Stimulated activated CD8-positive, alpha-beta memory T cell treated with anti-CD3 and anti-CD28 coated beads, Interleukin-4, amount 100 ng/mL, for 24 hours (primary cell): ENCODE results near the gene ARHGEF26.

Source experiments
- DNase-seq: peaks from one replicate; pipeline ENCODE4 v3.0.0-alpha.2; 2020; ENCODE audit warnings: low read depth

ARHGEF26 gene

DNA sequence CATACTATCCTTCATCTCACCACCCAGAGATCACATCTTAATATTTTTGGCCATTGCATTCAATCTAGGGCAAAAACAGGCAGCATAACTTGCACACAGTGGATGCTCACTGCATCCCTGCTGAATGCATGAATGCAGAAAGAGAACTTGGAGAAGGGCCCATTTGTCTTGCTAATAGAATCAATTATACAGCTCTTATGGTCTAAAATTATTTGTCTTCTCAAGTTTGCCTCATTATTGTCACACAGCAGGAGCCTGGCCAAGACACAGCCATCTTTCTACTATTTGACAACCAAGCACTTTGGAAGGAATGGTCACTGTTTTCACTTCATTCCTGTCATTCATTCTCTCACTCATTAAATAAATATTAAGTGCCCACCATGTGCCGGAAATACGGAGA, 1.2 kb upstream of the ARHGEF26 start:
- no peak for DNase-seq

DNA sequence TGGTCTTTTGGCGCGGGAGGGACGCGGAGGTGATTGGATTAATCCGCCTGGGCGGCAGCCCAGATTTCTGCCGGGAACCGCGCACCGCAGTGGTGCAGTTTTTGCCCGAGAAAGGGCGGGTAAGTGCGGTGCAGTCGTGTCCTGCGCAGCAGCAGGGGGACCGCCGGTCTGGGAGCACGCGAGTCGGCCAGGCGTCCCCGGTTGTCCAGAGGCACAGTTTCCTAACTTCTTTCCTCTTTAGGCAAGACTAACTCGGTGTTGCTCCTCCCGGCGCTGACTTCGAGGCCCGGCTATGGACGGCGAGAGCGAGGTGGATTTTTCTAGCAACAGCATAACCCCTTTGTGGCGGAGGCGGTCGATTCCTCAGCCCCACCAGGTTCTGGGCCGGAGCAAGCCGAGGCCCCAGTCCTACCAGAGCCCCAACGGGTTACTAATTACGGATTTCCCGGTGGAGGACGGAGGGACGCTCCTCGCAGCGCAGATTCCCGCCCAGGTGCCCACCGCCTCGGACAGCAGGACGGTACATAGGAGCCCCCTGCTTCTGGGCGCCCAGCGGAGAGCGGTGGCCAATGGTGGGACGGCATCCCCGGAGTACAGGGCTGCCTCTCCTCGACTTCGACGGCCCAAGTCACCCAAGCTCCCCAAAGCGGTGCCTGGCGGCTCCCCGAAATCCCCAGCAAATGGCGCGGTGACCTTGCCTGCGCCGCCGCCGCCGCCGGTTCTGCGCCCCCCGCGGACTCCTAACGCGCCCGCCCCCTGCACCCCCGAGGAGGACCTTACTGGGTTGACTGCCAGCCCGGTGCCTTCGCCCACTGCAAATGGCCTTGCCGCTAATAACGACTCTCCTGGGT, 736 bp downstream of the ARHGEF26 start:
- DNase-seq = no peak

DNA sequence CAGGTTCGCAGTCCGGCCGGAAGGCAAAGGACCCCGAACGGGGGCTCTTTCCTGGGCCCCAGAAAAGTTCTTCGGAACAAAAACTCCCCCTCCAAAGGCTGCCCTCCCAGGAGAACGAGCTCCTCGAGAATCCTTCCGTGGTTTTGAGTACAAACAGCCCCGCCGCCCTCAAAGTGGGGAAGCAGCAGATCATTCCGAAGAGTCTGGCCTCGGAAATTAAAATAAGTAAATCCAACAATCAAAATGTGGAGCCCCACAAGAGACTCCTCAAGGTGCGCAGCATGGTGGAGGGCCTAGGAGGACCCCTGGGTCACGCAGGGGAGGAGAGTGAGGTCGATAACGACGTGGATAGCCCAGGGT, 1.3 kb downstream of the ARHGEF26 start:
- no peak for DNase-seq

DNA sequence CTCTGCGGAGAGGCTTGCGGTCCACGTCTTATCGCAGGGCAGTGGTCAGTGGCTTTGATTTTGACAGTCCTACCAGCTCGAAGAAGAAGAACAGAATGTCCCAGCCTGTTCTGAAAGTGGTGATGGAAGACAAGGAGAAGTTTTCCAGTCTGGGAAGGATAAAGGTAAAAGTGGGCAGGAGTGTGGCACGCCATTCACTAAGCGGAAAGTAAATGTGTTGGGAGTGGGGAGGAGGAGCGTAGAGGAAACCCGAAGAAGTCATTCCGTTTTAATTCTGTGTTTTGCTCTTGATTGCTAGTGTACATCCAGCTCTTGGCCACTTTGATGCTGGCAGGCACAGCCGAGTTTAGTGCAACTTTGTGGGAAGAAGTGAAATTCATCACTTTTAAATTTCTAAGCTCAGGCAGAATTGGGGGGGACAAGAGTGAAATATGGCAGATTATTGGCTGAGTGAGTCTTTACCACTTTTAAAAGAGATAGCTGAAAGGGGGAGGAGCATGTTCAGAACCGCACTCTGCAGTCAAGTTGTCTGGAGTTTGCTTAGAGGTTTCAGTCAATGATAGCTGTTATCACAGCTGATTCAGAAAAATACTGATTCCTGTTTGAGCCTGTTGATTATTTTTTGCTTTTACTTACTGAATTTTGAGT, 1.8 kb downstream of the ARHGEF26 start:
- no peak for DNase-seq

DNA sequence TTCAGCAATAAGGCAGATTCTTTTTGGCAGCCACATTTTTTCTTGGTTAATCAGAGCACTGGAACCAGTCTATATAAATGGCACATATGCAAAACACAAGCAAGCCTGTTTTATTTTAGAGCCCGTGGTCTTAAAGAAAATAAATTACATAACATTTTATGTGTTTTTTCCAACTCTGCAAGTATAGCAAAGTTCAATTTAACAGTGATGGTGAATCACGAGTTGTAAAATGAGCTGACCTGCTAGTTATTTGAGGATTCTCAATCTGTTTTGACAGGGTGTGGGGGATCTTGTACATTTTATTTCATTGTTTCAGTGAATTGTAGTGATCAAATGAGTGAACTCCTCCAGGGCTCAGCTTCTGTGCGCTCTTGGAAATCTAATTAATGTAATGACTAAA, 2.7 kb downstream of the ARHGEF26 start:
- no peak for DNase-seq

DNA sequence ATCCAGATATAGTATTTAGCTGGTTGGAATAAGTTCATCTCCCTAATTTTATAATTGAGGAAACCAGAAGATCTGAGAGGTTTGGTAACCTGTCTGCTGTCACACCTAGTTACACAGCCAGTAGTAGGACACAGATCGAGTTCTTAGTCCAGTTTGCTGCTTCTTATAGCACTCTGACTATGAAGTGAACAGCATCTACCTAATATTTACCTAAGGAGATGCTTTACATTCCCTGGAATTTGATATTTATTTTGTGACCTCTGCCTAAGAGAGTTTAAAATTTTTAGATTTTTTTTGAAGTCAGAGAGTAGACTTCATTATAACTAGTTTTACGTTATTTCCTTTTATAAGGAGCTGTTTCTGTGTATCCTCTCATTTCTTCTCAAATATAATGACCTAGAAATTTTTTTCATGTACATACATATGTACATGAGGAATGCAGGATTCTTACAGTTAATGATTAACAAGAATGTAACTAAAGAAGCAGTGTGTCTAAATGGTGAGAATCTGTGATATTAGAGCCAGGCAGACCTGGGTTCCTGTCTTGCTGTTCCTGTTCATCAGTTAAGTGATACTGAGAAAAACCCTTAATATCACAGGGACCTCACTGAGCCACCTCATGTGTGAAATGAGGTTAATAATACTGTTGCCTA, 4.3 kb downstream of the ARHGEF26 start:
- no peak for DNase-seq

DNA sequence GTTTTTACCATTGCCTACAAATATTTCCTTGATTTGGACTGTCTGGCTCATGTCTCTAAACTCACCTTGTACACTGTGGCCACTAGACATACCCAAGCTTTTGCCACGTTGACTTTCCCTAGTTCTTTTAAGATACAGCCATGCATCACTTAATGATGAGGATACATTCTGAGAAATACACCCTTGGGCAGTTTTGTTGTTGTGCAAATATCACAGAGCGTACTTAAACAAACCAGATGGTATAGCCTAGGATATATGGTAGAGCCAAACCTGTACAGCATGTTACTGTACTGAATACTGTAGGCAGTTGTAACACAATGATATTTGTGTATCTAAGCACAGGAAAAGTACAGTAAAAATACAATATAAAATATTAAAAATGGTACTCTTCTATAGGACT, 5.5 kb downstream of the ARHGEF26 start:
- DNase-seq = no peak

DNA sequence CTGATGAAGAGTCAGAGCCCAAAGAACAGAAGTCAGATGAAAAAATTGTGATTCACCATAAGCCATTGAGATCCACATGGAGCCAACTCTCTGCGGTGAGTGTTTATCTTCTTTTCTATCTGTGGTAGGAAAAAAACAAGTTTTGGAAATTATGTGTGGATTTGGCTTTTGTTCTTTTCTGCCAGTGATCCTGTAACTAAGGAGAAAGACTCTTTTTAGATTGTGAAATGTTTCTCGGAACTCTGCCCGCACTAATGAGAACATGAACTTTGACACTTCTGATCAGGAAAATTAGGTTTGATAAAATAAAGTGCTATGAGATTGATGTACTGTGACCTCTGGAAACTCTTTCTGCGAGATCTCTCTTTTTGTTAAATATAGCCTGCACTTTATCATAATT, 8.4 kb downstream of the ARHGEF26 start:
- DNase-seq = no peak

DNA sequence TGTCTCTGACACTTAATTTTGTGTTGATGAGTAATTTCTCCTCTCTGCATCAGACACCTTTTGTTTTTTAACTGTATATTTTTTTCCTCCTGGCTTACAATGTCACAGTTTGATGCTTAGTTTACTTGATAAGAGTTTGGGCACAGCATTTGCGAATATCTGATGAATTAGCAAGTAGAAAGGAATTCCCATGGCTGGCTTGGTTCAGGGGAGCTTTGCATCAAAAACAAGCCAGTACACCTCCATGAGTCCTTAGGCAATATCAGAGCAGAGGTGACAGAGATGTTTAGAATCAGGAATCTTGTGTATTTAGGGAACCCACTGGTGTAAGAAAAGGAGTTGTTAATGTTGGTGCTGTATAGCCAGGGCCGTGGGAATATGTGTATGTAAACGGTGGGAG, 9.3 kb downstream of the ARHGEF26 start:
- DNase-seq = no peak

DNA sequence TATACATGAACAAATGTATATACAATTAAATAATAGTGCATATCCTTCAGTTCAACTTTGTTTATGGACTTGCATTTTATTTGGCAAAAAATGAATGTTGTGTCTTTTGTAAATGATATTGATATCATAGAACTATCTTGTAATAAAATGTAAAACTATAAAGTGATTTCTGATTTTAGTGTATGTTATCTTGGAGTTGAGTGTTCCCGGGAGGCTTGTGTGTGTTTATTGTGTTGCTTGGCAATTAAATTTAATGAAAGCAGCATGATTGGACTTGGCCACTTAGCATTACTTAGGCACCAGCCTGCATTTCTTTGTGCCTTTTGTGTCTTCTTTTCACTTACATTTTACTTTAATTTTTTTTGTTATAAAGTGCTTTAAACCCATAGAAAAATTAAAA, 10.6 kb downstream of the ARHGEF26 start:
- DNase-seq = no peak

DNA sequence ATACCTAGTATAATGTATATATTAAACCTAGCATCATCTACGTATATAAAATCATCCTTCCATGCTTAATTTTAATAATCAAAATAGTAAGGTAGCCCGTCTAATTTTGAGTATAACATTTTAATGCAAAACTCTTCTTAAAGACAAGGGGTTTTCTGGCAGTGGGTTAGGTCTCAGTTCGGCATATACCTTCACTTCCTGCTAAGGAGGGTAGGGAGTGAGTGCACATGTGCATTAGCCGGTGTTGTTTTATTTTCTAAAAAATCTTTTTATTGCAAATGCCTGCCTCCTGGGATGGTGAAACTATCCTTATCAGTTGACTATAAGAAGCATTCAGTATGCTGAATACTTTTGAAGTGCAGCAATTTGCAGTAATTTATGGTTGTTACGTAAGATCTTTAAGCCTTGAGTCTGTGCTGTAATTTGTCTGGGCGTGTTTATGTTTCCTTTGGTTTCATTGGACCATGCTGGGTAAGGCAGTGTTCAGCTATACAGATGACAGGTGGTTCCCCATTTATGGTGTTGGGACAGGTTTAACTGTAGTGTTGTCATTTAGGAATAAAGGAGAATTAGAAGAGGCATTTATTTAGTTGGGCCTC, 11.7 kb downstream of the ARHGEF26 start:
- no peak for DNase-seq

DNA sequence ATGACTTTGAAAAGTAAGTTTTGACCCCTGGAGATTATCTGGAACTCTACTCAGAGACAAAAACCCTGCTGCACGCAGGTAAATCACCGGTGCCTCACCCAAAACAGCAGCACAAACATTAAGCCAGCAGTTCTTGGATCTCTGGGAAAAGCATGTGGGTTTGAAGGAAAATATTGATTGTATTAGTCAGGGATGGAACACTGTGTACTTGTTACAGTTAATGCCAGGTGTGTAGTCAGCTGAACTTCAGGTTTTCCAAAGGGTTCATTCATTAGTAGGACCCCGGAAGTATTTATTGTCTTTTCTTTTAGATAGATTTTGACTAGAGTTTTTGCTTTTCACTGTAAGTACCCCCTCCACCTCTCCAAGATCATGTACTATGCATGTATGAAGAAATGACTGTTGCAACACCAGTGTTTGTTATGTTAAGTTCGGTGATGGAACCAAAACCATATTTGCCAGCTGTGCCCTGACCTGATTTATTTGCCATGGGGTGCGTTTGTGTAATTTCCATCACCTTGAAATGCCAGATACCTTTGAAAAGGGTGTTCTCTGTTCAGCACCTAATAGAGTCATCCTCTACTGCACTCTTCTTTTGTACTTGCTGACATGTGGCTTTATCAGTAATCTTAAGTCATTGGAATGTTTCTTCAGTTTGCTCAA, 14.5 kb downstream of the ARHGEF26 start:
- no peak for DNase-seq

DNA sequence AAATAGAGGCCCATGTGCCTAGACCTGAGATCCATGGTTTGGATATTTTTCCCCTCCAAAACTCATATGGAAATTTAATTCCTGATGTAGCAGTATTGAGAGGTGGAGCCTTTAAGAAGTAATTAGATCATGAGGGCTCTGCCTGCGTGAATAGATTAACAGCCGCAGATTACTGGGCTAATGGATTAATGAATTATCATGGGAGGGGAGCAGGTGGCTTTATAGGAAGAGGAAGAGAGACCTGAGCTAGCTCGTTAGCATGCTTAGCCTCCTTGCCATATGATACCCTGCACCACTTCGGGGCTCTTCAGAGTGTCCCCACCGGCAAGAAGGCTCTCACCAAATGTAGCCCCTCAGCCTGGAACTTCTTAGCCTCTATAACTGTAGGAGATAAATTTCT, 15.8 kb downstream of the ARHGEF26 start:
- DNase-seq = no peak

DNA sequence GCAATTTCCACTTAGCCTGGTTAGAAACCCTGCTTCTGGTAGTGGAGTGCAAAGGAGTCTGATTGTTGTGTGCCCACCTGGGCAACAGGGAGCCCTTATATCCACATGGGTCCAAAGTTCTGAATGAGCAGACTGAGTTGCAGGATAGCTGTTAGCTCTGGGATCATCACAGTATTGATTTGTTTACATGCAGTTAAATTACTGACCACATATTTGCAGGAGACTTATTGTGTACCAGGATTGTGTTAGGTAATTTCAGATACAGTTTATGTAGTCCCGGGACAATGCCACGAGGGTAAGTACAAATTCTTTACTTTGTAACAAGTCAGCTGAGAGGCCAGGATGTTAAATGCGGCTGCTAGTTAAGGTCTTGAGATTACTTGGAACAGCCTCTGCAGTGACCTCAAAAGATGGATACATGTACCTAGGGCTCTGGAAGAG, 18.8 kb downstream of the ARHGEF26 start:
- DNase-seq = no peak

DNA sequence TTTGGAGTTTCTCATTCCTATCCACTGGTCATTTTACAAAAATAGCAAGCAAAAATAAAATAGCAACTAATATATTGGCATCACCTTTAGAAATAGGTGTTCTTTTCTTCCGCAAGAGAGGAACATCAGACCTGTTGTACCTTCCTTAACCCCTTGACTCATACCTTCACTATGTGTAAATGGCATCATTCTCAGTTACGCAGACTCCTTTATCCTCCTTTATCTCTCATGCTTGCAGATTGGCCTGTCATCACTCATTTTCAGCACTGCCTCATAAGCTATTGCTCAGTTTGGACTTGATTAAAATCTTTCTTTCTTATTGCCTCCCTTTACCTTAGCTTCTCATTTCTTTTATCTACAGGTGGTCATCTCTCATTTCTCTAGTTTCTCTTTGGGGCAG, 21.4 kb downstream of the ARHGEF26 start:
- DNase-seq = no peak

DNA sequence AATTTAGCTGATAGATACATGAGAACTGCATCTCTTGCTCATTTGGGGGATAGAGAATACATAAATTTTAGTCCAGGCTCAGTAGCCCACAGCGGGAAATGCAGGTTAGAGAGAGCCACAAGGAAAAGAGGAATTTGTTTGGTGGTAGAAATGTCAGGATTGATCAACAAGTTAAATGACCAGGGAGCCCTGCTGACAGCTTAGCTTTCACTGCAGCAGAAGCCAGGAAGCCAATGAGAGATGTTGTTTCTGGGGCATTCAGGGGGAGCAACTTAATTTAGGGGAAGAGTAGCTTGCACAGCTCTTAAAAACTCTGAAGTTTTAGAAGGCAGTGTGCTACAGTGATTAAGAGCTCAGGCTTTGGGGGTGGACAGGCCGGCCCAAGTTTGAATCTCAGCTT, 22.7 kb downstream of the ARHGEF26 start:
- no peak for DNase-seq

DNA sequence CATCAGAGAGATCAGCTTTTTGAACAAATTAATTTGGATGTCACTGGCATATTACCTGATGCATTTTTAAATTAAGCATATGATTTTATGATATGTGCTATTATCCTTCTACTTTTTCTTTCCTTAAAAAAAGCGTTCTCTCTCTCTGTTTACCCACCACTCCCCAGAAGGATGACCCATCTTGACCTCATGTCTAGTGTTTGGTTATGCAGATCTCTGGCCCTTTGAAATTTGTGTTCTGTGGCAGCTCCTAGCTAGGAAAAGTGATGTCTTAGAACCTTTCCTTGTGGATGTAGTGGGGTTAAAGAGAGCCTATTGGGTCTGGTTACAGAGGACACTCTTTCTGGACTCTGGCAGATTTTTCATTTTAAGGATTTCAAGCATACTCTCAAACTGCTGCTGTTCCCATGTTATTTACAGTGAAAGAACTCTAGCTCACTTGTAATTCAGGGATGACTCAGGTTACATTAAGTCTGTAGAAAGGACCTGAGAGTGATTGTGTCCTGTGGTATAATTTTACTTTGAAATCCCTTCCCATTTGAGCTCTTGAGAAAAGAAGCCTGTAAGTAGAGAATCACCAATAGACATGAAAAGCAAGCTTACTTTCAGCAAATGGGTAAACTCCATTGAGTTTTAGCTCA, 23.8 kb downstream of the ARHGEF26 start:
- DNase-seq = no peak

DNA sequence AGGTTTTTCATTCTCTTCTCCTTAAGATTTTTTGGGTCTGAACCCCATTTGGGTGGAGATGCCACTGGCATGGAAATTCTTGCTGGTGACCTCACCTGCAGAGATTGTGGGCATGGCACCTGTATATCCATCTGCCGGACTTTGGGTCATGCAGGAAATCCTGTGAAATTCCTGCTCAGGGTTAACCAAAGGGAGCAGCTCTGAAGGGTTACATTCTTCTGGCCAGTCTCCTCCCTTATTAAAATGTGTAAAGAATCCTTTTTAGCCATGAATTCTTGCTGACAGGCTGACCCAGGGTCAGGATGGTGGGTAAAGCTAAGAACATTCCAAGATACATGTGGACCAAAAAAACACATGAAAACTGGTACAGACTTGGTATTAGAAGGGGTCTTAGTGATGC, 27.4 kb downstream of the ARHGEF26 start:
- DNase-seq = no peak

DNA sequence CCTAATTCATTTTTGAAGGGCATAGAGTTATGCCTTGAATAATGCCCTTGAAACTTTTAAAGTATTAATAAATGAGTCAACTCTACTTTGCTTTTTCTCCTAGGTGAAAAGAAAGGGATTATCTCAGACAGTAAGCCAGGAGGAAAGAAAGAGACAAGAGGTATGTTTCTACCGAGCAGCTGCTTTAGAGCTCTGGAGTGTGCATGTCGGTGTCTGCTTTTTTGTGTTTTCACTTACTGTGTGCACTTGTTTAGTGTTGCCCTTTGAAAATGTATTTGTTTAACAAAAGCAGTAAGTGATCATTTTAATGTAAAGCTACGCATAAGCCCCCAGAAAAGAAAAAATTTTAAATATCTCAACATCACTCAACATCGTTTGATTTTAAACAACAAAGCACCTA, 28.1 kb downstream of the ARHGEF26 start:
- no peak for DNase-seq

DNA sequence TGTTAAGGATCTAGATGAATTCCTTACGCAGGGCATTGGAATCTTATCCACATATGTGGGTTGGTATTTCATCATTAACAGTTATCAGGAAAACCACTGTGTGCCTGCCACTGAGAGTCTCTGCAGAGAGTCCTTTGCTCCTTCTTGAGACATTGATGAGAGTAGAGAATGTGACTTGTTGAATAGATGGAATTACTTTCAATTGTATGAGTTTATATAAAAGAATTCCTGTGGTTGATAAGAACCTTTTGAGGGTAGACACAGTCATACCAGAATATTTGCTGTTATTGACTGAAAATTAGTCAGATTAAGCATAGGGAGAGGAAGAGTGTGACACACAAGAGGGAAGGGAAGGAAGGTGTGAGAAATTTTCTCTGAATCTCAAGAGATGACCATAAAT, 30.8 kb downstream of the ARHGEF26 start:
- DNase-seq = no peak

DNA sequence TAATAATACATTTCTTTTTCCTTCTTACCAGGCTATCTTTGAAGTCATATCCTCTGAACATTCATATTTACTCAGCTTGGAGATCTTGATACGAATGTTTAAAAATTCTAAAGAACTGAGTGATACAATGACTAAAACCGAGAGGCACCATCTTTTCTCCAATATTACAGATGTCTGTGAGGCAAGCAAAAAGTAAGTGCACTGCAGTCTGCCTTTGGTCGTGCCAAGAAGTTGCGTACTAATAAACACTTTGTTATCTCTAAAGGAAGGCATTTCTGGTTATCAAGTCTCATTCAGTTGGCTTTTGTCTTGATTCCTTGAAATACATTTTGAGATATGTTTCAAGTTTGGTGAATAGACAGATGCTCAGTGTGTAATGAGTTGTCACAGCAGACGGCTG, 31.6 kb downstream of the ARHGEF26 start:
- no peak for DNase-seq

DNA sequence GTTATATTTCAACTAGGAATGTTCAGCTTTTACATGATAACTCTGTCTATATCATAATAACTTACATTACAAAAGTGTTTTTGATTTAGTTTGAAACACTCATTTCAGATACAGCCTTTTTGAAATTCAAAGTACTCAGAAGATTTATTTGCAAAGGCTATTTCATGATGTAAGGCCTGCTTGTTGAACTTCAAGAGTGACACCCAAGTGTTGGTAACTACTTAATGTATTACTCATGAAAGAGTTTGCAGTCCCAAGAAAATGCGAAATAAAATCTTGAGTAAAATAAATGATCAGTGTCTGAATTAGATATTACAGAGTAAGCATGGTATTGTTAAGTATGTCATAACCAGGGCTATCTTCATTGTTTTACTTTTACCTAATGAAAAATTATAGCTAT, 35.3 kb downstream of the ARHGEF26 start:
- DNase-seq = no peak
